Hepatocyte (in vitro differentiated cells): ENCODE data around the gene ZBTB42. TPM values are rescaled to one million over a fixed set of nuclear protein-coding genes. Genes with fewer than 3 reads are reported as not detected.

Source experiments
- DNase-seq: peaks from one replicate; pipeline ENCODE4 v3.0.0-alpha.2; 2016; ENCODE audit warnings: low spot score
- H2AFZ ChIP-seq: fragments of 200-600 bp; sonication (generic); 2 replicates; pipeline ENCODE4 v1.6.0; 2016; ENCODE audit warnings: antibody characterized with exemption, mild to moderate bottlenecking
- H3K27ac ChIP-seq: fragments of 200-600 bp; sonication (generic); 2 replicates; pipeline ENCODE4 v1.5.1; 2016; ENCODE audit warnings: mild to moderate bottlenecking
- H3K27me3 ChIP-seq: fragments of 200-600 bp; sonication (generic); 2 replicates; pipeline ENCODE4 v1.6.1; 2016
- H3K36me3 ChIP-seq: fragments of 200-600 bp; sonication (generic); replicated peaks from 2 replicates; pipeline ENCODE4 v1.5.1; 2016; ENCODE audit warnings: low read depth; ENCODE audit not compliant: insufficient read depth
- H3K4me1 ChIP-seq: fragments of 200-600 bp; sonication (generic); 2 replicates; pipeline ENCODE4 v1.5.1; 2016; ENCODE audit warnings: mild to moderate bottlenecking, moderate library complexity; ENCODE audit not compliant: insufficient read depth
- H3K4me2 ChIP-seq: fragments of 200-600 bp; sonication (generic); 2 replicates; pipeline ENCODE4 v1.6.0; 2016
- H3K4me3 ChIP-seq: fragments of 200-600 bp; sonication (generic); 2 replicates; pipeline ENCODE4 v1.5.1; 2016; ENCODE audit warnings: mild to moderate bottlenecking
- H3K79me2 ChIP-seq: fragments of 200-600 bp; sonication (generic); 2 replicates; pipeline ENCODE4 v1.6.0; 2017; ENCODE audit warnings: mild to moderate bottlenecking
- H3K9me2 ChIP-seq: fragments of 200-600 bp; sonication (generic); replicated peaks from 2 replicates; pipeline ENCODE4 v1.6.0; 2017; ENCODE audit warnings: mild to moderate bottlenecking; ENCODE audit not compliant: insufficient read depth
- H3K9me3 ChIP-seq: fragments of 200-600 bp; sonication (generic); 2 replicates; pipeline ENCODE4 v1.5.1; 2016; ENCODE audit warnings: low read depth, mild to moderate bottlenecking
- H4K20me1 ChIP-seq: fragments of 200-600 bp; sonication (generic); 2 replicates; pipeline ENCODE4 v1.6.0; 2016; ENCODE audit warnings: mild to moderate bottlenecking; ENCODE audit not compliant: insufficient read depth, poor library complexity, severe bottlenecking
- EZH2 ChIP-seq: fragments of 200-600 bp; sonication (generic); IDR thresholded peaks from 2 replicates; pipeline ENCODE4 v1.6.1; 2016; ENCODE audit warnings: antibody characterized with exemption, mild to moderate bottlenecking, borderline replicate concordance
- EZH2phosphoT487 ChIP-seq: fragments of 200-600 bp; sonication (generic); IDR thresholded peaks from one replicate; pipeline ENCODE4 v1.6.1; 2018; ENCODE audit warnings: antibody characterized with exemption, mild to moderate bottlenecking, low read depth, moderate library complexity; ENCODE audit not compliant: unreplicated experiment, severe bottlenecking
- WGBS: methylation state at CpG from one replicate; pipeline ENCODE4 v1.1.6; 2016; ENCODE audit warnings: low lambda C conversion rate; ENCODE audit errors: missing lambda C conversion rate; 5-methylcytosine and 5-hydroxymethylcytosine counted together
- polyA plus RNA-seq: library from polyadenylated mRNA; unstranded; fragments of >200 nt; fragmentation: Nextera tagmentation; extraction: Ambion mirVana; gene quantifications from 2 replicates; pipeline ENCODE4 v1.2.1, GENCODE V29; 2016
- total RNA-seq: library from RNA; depleted of rRNA; stranded (reverse); fragments of >200 nt; gene quantifications from 2 replicates; pipeline ENCODE4 v1.2.3, GENCODE V29; 2014
- TF ChIP-seq, protein P1 (sequence below): fragments of 200-600 bp; sonication (generic); IDR thresholded peaks from 2 replicates; pipeline ENCODE4 v1.5.1; 2016; ENCODE audit warnings: antibody characterized with exemption, mild to moderate bottlenecking; ENCODE audit not compliant: poor library complexity

The ZBTB42 gene
- total and polyA plus RNA-seq, 2 experiments from 2014 or later = 3.6 to 8.6 TPM

DNA sequence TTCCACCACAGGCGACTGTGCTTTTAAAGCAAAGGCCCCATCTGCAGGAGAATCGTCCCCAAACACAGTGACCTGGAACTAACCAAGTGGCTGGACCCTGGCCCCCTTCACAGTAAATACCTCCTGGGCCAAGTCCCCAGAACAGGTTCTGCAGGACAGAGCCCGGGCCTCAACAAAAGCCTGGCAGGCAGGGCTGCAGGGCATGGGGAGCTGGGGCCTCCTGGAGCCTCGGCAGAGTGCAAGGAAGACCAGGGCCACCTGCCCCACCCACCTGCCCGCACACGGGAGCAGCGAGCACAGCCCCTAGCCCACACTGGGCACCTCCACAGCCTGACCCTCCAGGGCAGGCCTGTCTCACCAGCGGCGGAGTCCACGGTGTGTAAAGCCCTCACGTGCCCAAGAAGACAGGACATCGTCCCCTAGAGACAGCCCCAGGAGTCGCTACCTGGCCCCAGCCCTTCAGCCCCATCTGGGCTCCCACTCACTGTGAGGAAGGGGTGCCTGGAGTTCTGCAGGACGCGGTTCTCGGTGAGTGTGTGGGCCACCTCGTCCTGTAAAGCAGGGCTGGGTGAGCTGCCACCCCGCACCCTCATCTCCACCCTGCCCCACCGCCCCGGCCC, 26.3 kb upstream of the ZBTB42 start:
- Histone ChIP-seq H3K4me3 (no peak overlapping the region), H3K4me2 (no peak overlapping the region), H3K27ac (no peak overlapping the region), H3K36me3 (no peaks in the 10 kb centered on the region), H3K79me2 (no peaks in the 10 kb centered on the region), H3K27me3 (no peaks in the 10 kb centered on the region), H3K9me2 (no peaks in the 10 kb centered on the region), H2AFZ (no peak overlapping the region), H3K9me3 (no peaks in the 10 kb centered on the region), H4K20me1 (no peaks in the 10 kb centered on the region), H3K4me1 (no peaks in the 10 kb centered on the region)
- WGBS = 86% methylated on average over 11 of the region's 20 CpGs
- DNase-seq = no peak
- TF ChIP-seq EZH2phosphoT487 = no peak
- TF ChIP-seq, protein P1, sequence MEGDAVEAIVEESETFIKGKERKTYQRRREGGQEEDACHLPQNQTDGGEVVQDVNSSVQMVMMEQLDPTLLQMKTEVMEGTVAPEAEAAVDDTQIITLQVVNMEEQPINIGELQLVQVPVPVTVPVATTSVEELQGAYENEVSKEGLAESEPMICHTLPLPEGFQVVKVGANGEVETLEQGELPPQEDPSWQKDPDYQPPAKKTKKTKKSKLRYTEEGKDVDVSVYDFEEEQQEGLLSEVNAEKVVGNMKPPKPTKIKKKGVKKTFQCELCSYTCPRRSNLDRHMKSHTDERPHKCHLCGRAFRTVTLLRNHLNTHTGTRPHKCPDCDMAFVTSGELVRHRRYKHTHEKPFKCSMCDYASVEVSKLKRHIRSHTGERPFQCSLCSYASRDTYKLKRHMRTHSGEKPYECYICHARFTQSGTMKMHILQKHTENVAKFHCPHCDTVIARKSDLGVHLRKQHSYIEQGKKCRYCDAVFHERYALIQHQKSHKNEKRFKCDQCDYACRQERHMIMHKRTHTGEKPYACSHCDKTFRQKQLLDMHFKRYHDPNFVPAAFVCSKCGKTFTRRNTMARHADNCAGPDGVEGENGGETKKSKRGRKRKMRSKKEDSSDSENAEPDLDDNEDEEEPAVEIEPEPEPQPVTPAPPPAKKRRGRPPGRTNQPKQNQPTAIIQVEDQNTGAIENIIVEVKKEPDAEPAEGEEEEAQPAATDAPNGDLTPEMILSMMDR = no peak
- TF ChIP-seq EZH2 = no peak

GRCh38 chr14:104775073-104775489, 25.8 kb upstream of the ZBTB42 start:
- H3K4me1 ChIP-seq = no peaks in the 10 kb centered on the region
- no peak for DNase-seq
- TF ChIP-seq EZH2phosphoT487 (no peak), EZH2 (no peak)
- TF ChIP-seq, protein P1 = no peak
- no peak overlapping the region for H3K4me2 ChIP-seq
- H3K36me3 ChIP-seq = no peaks in the 10 kb centered on the region
- no peaks in the 10 kb centered on the region for H3K79me2 ChIP-seq
- no peaks in the 10 kb centered on the region for H3K9me3 ChIP-seq
- no peak overlapping the region for H3K27ac ChIP-seq
- no peak overlapping the region for H3K4me3 ChIP-seq
- no peak overlapping the region for H2AFZ ChIP-seq
- no peaks in the 10 kb centered on the region for H3K9me2 ChIP-seq
- H3K27me3 ChIP-seq = no peaks in the 10 kb centered on the region
- 97% methylated on average over 13 of the region's 13 CpGs for WGBS
- H4K20me1 ChIP-seq = no peaks in the 10 kb centered on the region

DNA sequence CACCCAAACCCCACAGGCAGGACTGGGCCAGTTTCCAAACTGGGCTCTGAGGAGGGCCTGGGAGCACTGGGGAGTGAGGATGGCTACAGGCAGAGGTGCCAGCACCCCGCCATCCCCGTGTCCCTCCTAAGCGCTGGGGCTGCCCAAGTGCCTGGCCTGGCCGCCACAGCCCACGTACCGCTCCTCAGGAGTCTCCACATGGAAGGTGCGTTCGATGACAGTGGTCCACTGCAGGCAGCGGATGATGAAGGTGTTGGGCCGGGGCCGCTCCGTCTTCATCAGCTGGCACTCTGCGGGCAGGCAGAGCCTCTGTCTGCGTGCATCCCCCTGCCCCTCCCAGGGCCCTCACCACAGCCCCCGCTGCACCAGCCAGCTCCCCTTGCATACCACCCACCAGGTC, 24.4 kb upstream of the ZBTB42 start:
- H3K27ac ChIP-seq = no peak overlapping the region
- H4K20me1 ChIP-seq = no peaks in the 10 kb centered on the region
- H3K27me3 ChIP-seq = no peaks in the 10 kb centered on the region
- 97% methylated on average over 10 of the region's 15 CpGs for WGBS
- H3K9me2 ChIP-seq = no peaks in the 10 kb centered on the region
- TF ChIP-seq EZH2phosphoT487 (no peak), EZH2 (no peak)
- TF ChIP-seq, protein P1 = no peak
- no peak overlapping the region for H3K4me3 ChIP-seq
- H2AFZ ChIP-seq = no peak overlapping the region
- no peak overlapping the region for H3K4me2 ChIP-seq
- H3K79me2 ChIP-seq = no peaks in the 10 kb centered on the region
- no peaks in the 10 kb centered on the region for H3K36me3 ChIP-seq
- H3K9me3 ChIP-seq = no peaks in the 10 kb centered on the region
- no peak for DNase-seq
- H3K4me1 ChIP-seq = no peaks in the 10 kb centered on the region
